DMS153 treated with DMSO at 0.1 percent for 48 hours (cell line): ENCODE results near the gene KCNQ1OT1.

Experiments
- DNase-seq: peaks from one replicate; lab custom pipeline; 2025; ENCODE audit not compliant: unreplicated experiment; lab: John Stamatoyannopoulos, UW

KCNQ1OT1 gene

DNA sequence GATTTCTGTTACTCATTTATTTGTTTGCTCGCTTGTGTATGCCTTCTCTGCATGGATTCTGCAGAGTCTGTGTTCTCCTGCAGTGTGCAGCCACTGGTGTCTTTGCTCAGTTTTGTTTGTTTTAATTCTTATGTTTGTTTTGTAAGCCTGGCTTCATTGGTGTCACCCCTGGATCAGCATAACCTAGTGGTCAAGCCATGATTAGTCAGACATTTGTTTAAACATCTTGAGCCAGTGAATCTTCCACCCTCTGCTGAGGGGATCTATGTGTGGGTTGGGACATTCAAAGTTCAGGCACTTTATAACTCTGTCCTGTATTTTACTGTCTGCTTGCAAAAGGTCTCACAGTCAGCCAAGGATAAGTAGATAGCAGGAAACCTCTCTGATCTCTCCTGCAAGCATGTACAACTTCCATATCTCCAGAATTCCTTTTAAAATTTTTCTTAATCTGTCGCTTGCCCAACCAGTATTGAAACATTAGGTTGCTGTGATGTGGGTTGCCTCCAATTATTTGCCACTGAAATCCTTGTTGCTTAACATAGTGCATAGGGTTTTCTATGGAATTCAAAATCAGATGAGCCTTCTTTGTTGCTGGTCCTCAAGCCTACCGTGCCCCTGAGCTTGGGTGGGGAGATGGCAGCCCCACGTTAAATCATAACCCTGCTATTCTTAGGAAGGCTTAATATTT, 86.8 kb downstream of the KCNQ1OT1 start:
- DNase-seq, result no peak

DNA sequence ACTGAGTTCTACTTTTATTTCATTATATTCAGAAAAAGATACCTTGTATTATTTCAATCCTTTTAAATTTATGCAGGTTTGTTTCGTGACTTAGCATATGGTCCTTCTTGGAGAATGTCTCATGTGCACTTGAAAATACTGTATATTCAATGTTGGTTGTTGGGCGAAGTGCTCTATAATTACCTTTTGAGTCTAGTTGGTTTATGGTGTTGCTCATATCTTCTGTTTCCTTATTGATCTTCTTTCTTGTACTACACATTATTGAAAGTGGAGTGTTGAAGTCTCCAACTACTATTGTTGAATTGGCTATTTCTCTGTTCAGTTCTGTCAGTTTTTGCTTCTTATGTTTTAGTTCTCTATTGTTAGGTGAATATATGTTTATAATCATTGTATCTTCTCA, 90.4 kb downstream of the KCNQ1OT1 start:
- no peak for DNase-seq

DNA sequence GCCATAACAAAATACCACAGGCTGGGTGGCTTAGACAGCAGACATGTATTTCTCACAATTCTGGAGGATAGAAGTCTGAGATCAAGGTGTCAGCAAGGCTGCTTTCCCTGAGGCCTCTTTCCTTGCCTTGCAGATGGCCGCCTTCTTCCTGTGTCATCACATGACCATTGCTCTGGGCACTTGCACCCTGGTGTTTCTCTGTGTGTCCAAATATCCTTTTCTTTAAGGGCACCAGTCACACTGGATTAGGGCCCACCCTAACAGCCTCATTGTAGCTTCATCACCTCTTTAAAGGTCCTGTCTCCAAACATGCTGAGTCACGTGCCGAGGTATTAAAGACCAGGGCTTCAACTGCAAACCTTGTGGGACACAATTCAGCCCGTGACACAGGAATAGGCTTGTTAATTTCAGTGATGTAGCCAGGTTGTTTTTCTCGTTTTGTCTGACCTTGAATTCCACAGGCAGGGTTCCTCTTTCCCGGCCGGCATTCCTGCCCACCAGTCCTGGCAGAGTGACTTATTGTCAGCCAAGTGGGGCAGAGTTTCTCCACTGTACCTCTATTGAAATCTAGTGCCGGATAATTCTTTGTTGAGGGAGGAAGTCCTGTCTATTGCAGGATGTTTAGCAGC, 100.1 kb downstream of the KCNQ1OT1 start:
- DNase-seq, result no peak

DNA sequence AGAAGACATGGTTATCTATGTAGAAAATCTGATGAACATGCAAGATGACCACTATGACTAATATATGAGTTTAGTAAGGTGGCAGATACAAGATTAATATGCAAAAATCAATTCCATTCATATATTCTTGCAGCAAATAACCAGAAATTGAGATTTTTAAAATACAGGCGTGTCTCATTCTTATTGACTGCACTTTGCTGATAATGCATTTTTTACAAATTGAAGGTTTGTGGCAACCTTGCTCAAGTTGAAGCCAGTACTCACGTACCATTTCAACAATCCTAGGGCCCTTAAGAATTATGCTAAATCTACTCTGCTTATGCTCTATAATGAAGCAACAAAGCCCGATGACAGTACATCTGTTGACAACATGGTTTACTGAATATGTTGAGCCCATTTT, 104.6 kb downstream of the KCNQ1OT1 start:
- DNase-seq, result no peak

DNA sequence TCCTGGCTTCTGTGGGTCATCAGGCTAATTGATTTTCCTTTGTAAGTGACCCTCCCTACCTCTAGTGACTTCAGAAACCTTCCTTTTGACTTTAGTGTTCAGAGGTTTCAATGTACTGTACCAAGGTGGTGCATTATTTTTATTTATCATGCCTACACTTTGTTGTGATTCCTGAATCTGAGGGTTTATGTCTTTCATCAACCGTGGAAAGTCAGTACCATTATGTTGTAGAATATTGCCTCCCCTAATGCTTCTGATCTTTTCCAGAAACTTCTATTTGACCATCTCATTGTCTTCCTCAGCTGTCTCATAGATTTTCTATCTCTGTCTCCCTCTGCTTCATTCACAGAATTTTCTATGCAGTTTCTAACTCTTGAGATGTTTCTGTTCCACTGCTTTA, 105.5 kb downstream of the KCNQ1OT1 start:
- DNase-seq, result no peak

DNA sequence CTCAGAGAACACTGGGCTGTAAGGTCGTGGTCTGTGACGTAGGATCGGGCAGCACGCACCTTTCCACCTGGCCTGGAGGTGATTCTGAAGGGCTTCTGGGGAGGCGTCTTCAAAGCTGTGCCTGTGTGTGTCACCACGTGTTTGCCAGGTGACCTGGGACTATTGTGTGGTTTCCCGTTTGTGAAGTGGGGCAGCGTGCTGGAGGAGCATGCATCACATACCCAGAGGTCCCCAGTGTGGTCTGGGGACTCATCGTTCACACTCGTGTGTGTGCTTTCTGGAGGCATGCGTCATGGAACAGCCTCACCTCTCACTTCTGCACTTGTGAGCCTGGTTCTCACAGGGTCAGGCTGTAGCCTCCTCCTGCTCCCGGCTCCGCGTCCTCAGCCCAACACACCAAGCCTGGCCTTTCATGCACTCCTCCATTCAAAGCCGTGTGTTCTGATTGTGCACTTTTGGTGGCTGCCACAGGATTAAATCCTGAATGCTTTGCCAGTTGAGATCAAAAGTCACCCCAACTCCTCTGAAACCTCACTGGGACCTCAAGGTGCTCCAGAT, 106.3 kb downstream of the KCNQ1OT1 start:
- DNase-seq, result no peak

DNA sequence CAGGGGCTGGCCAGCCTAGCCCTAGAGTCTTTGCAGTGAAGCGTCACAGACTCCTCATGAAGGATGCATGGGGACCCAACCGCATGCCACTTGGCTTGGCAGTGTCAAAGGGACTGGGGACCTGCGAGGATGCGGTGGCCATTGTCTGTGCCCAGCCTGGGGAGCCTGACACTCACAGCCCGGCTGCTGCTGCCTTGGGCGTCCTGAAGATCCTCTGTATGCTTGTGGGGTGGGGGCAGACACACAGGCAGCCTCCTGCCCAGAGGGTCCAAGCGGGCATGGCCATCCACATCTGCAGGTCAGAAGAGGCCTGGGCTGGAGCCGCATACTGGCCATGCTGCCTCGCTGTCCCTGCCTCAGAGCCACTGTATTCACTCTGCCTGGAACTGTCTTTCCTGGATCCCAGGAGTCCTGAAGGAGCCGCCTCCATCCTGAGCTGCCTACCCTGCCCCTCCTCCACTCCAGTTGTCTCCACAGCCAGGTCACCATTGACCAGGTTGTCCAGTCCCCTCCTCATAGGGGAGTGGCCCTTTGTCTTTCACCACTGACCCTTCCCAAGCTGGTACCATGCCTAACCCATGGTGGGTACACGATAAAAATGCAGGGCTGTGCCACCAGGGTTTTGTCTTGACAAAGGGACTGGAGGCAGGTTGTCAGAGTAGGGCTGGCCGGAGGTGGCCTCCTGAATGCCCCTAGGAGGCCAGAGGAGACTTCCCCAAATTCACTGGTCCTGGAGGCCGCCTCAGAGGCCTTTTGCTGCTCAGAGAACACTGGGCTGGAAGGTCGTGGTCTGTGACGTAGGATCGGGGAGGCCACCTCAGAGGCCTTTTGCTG, 107.0 kb downstream of the KCNQ1OT1 start:
- no peak for DNase-seq

DNA sequence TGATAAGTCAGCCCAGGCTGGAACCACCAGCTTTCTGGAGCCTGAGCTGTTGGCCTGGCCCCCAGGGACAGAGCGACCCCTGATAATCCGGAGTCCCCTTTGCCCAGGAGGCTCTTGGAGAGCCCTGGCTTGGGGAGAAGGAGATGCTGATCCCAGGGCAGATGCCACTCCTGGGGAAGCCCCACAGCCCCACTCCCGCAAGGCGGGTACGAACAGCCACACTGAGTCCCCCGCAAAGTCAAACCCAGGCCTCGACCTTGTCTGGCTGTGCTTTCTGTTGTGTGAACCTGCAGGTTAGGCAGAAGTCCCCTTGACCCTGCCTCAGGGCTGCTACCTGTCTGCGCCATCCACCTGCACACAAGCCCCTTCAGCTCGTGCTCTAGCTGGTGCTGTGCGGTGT, 108.0 kb downstream of the KCNQ1OT1 start:
- no peak for DNase-seq

DNA sequence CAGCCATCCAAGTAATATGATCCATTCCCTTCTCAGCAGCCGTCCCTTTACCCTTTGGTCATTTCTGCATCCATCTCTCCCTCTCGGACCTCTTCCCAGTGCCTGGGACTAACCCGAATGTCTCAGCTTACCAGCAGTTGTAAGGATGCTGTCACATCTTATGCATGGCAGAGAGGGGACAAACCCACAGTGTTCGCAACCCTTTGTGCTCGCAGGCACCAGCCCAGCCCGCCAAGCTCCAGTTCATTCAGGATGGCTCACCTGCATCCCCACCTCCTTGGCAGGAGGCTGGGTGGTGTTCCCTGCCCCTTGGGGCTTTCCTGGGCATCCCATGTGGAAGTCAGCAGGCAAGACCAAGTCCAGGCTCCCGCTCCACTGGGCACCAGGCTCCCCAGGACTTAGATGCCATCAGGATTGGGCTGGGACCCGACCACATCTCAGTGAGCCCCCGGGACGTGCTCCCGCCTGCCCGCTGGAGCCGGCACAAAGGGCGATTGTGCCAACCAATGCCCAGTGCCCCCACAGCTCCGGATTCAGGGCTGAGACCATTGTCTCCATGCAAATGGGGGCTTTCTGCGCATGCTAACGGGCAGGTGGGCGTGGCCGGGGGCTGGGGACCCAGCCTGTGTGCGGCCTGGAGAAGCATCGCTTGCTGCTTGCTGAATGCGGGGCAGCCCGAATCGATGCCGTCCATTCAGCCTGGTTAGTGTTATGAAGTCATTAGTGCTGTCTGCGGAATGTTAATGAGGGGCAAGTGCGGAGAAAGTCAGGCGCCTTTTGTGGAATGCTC, 108.6 kb downstream of the KCNQ1OT1 start:
- DNase-seq, result no peak

DNA sequence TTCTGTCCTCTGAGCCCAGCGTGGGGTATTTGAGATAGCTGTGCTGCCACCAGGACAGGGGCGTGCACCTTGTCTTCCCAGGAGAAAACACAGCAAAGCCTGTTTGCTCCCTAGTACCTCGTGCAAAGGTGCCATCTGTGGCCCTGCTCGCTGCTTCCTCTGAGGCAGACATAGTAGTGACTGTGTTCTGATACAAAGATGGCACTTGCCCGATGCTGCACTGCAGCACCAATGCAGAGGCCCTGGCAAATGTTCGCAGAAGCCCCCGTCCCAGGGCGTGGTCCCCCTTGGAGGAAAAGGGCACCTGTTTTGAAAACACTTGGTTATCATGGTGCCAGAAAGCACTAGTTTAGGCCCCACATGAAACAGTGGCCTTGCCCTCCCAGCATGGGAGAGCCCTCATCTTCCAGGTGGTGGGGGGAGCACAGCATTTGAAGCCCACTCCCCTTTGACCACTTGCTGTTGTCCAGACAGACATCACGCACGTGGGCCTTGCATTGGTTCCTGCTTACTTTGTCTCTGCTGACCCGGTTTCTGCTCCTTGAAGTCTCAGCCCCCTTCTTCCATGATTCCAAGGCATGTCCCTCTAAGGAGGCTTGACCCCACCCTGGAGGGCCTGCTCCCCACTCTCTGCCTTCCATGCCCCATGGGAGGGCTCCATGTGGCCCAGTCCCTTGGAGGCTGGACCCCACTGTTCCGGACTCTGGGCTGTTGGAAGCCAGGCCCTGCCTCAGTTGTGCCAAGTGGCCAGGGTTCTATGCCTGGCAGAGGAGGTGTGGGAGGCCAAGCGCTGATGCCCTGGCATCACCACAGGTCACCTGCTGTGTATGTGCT, 109.4 kb downstream of the KCNQ1OT1 start:
- DNase-seq, result no peak

DNA sequence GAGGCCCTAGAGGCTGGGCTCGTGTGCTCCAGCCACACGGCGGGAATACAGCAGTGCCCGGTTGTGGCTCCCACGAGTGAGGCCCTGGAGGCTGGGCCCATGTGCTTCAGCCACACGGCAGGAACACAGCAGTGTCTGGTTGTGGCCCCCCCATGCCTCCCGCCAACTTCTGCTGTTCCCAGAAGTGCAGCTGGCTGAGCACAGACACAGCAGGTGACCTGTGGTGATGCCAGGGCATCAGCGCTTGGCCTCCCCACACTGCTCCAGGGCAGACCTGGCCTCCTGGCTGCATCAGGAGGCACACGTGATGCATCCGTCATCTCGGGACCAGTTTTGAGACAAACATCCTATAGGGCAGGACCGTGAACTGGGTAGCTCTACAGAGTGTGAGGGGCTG, 110.3 kb downstream of the KCNQ1OT1 start:
- no peak for DNase-seq

DNA sequence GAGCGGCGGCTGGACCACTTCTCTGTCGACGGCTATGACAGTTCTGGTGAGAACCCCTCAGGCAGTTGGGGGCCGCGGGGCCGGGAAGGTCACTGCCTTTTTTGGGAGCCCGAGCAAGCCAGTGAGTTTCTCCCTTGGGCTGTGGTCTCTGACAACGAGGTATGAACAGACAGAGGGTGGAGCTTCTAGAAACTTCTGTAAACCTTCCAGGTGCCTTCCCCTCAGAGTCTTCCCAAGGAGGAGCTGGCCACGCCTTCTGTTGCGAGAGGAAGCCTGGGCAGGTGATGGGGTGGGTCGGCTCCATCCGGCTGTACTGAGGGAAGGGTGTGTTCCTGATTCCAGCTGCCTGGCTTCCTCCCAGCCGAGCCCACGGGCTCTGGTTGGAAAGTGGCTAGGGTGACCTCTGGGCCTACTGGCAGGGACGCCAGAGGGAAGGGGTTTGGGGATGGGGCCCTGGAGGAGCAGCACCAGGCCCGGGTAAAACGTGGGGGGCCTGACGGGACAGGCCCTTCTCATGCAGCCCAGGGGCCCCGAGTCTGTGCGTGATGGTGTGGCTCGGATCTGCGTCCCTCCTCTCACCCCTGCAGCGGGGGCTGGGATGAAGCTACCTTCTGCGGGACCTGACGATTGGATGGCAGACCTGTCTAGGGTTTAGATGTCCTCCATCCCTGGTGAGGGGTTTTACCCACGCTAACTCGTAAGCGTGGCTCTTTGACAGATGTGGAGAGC, 110.8 kb downstream of the KCNQ1OT1 start:
- no peak for DNase-seq

DNA sequence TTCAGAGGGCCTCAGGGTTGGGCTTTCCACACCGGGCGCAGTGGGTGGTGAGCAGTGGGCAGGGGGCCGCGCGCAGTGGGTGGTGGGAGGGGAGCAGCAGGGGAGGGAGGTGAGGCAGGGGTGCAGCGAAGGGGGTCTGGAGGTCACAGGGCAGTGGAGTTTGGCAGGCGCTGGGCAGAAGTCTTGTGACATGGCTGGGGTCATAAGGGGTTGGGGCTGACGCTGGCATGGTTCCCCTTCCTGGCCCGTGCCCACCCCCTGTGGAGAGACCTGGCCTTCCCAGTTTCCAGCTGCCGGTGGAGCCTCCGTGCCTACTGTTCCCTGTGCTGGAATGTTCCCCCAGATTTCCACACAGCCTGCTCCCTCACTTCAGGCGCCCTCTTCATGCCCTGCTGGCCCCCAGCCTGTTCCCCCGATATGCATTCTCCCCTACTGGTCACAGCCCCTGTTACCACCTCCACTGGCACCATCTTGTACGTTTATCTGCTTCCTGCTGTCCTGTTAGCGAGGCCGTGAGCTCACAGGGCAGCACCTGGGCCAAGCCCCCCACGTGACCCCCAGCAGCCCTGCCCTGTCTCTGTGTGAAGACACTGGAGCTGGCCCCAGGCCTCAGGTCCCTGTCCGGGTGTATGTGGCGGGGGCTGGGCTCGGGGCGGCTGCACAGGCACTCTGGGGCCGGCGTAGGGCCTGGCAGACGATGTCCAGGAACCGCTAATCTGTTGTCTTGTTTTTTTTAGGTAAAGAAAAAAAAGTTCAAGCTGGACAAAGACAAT, 111.6 kb downstream of the KCNQ1OT1 start:
- no peak for DNase-seq

DNA sequence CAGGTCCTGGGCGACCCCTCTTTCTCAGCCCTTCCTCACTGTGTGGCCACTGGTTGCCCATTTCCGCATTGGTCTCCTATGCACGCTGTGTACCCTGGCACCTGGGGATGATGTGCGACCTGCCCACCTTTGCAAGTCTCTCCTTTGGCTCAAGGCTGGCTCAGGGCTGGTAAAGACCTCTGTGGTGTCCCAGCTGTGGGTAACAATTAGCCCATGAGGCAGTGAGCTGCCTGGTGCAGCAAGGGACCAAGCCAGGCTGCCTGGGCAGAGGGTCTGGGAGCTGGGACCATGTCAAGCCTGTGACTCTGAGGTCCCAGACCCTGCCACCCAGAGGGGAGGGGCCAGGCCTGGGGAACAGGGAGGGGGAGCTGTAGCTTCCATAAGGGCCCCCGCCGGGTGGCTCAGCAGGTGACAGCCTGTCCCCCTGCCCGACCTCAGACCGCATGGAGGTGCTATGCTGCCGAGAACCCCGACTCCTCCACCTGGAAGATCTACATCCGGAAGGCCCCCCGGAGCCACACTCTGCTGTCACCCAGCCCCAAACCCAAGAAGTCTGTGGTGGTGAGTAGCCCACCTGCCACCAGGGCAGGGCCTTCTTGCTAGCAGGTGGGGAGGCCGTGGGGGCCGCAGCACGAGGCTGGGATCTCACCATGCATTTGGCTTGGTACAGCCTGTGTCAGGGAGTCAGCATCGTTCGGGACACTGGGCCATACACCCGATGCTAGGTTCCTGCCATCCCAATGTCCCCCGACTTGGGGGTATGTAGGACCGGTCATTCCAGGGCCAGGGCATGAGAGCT, 112.5 kb downstream of the KCNQ1OT1 start:
- no peak for DNase-seq

DNA sequence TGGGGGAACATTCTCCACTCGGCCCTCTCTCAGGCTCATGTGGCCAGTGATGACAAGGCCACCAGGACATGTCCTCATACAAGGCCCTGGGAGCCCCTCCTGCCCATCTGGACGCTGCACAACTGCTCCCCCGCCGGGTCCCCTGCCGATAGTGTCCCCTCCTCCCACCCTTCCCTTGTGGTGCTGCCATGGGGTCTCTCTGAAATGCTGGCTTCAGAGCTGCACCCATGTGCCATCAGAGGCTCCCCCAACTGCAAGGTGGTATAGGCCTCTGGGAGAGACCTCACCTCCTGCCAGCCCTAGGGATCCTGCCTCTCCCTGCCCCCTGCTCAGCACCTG, 113.0 kb downstream of the KCNQ1OT1 start:
- DNase-seq, result no peak

DNA sequence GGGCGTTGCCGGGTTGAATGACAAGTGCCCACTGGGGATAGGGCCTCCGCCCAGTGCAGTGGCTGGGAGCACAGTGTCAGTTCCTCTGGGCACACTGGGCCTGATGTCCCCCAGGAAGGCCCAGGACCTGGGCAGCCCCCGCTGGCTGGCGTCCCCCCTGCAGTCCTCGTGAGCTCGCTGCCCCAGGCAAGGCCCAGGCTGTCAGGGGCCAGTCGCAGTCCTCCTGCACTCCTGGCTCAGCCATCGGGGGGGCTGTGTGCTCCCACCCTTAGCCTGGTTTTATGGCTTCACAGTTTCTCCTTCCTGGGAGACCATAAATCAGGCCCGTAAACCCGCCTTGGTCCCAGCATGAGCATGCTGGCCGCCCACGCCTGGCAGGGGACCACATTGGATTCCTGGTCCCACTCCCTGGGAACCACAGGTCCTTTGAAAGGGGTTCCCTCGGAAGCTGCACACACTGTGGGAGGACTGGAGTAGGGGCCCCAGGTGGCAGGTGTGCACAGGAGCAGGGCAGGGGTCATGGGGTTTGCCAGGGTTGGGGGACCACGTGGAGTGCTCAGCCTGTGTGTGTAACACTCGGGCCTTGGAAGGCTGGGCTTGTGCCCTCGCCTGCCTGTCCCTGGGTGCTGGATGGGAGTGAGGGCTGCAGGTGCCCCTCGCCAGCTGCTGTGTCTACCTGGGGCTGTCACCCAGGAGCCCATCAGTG, 113.6 kb downstream of the KCNQ1OT1 start:
- DNase-seq, result no peak

DNA sequence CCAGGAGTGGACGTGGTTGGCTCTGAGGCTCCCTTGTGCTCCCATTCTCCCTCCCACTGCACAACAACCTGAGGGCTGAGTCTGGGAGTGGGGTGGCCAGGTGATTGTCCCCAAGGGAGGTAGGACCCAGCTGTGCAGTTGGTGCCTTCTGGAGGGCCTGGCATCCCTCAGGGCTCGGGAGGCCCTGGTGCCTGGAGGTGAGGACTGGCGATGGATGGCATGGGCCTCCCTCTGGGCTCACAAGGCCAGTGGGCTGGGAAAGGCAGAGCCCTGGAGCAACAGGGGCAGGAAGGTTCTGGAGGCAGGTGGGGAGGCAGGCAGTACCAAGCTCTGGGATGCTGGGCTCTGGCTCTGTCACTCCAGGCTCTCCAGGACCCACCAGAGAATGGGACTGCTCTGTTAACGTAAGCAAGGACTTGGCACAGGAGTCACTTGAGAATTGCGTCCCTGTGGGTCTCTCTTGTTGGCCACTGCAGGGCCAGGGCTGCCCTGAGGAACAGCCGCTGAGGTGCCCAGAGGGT, 114.2 kb downstream of the KCNQ1OT1 start:
- DNase-seq, result no peak
